ENCODE results near the gene KRTAP5-5. TPM values are rescaled to one million over a fixed set of nuclear protein-coding genes. Genes with fewer than 3 reads are reported as not detected.

KRTAP5-5 gene
- polyA plus RNA-seq, 1 donor from 2014 or later, result not detected

- H3K9me3 ChIP-seq (ENCODE audit: low read length), result no peaks in the 10 kb centered on the region
- no peak for TF ChIP-seq CTCF (IDR thresholded peaks at IDR 0.05; ENCODE audit: poor library complexity, severe bottlenecking)
- no peak for TF ChIP-seq SMC3 (conservative IDR thresholded peaks at IDR 0.05; ENCODE audit: poor library complexity)
- no peak for TF ChIP-seq MXI1 (conservative IDR thresholded peaks at IDR 0.05; ENCODE audit: poor library complexity, severe bottlenecking)
- no peak for TF ChIP-seq RAD21 (conservative IDR thresholded peaks at IDR 0.05)
- no peak for TF ChIP-seq EP300 (conservative IDR thresholded peaks at IDR 0.05; ENCODE audit: poor library complexity, severe bottlenecking)
- TF ChIP-seq TAF1 (IDR thresholded peaks at IDR 0.05; ENCODE audit: low read depth), result no peak
- TF ChIP-seq POLR2AphosphoS5 (IDR thresholded peaks at IDR 0.05), result no peak
- no peak for TF ChIP-seq EZH2 (IDR thresholded peaks at IDR 0.05; ENCODE audit: borderline replicate concordance, insufficient read depth, low read length, poor library complexity, severe bottlenecking)
- no peak for TF ChIP-seq REST (IDR thresholded peaks at IDR 0.05; ENCODE audit: borderline replicate concordance)
- no peaks in the 10 kb centered on the region for H3K9me2 ChIP-seq (ENCODE audit: insufficient read depth, low read length)
- H3K36me3 ChIP-seq (ENCODE audit: insufficient read depth, low read length), result no peaks in the 10 kb centered on the region
- no peaks in the 10 kb centered on the region for H3K79me2 ChIP-seq (replicated peaks; ENCODE audit: insufficient read depth, low read length)
- H3K4me3 ChIP-seq (ENCODE audit: low read length), result no peak overlapping the region
- H4K20me1 ChIP-seq (ENCODE audit: insufficient read depth), result no peaks in the 10 kb centered on the region
- H3K9ac ChIP-seq (ENCODE audit: low read length), result no peak overlapping the region
- no peak overlapping the region for H3K27ac ChIP-seq (ENCODE audit: low read length)
- H3F3A ChIP-seq (ENCODE audit: insufficient read depth, low read length, poor library complexity, severe bottlenecking), result no peaks in the 10 kb centered on the region
- no peaks in the 10 kb centered on the region for H3K27me3 ChIP-seq (ENCODE audit: insufficient read depth, low read depth, low read length)
- no peak overlapping the region for H2AFZ ChIP-seq (ENCODE audit: low read depth, low read length)
- no peak overlapping the region for H3K4me2 ChIP-seq (ENCODE audit: low read length)
Measured at GRCh38 chr11:1667906-1668305, 38.3 kb downstream of the KRTAP5-5 start.

GRCh38 chr11:1668911-1669473, 39.4 kb downstream of the KRTAP5-5 start:
- H3F3A ChIP-seq (ENCODE audit: insufficient read depth, low read length, poor library complexity, severe bottlenecking), result no peaks in the 10 kb centered on the region
- H2AFZ ChIP-seq (ENCODE audit: low read depth, low read length), result no peak overlapping the region
- H3K36me3 ChIP-seq (ENCODE audit: insufficient read depth, low read length), result no peaks in the 10 kb centered on the region
- no peaks in the 10 kb centered on the region for H3K9me3 ChIP-seq (ENCODE audit: low read length)
- no peak overlapping the region for H3K4me2 ChIP-seq (ENCODE audit: low read length)
- TF ChIP-seq RAD21 (conservative IDR thresholded peaks at IDR 0.05) (no peak), TAF1 (IDR thresholded peaks at IDR 0.05; ENCODE audit: low read depth) (no peak), EP300 (conservative IDR thresholded peaks at IDR 0.05; ENCODE audit: poor library complexity, severe bottlenecking) (no peak), SMC3 (conservative IDR thresholded peaks at IDR 0.05; ENCODE audit: poor library complexity) (no peak), MXI1 (conservative IDR thresholded peaks at IDR 0.05; ENCODE audit: poor library complexity, severe bottlenecking) (no peak), POLR2AphosphoS5 (IDR thresholded peaks at IDR 0.05) (no peak), CTCF (IDR thresholded peaks at IDR 0.05; ENCODE audit: poor library complexity, severe bottlenecking) (no peak), REST (IDR thresholded peaks at IDR 0.05; ENCODE audit: borderline replicate concordance) (no peak), EZH2 (IDR thresholded peaks at IDR 0.05; ENCODE audit: borderline replicate concordance, insufficient read depth, low read length, poor library complexity, severe bottlenecking) (no peak)
- H3K27me3 ChIP-seq (ENCODE audit: insufficient read depth, low read depth, low read length), result no peaks in the 10 kb centered on the region
- no peak overlapping the region for H3K4me3 ChIP-seq (ENCODE audit: low read length)
- H4K20me1 ChIP-seq (ENCODE audit: insufficient read depth), result no peaks in the 10 kb centered on the region
- no peak overlapping the region for H3K27ac ChIP-seq (ENCODE audit: low read length)
- no peak overlapping the region for H3K9ac ChIP-seq (ENCODE audit: low read length)
- H3K9me2 ChIP-seq (ENCODE audit: insufficient read depth, low read length), result no peaks in the 10 kb centered on the region
- no peaks in the 10 kb centered on the region for H3K79me2 ChIP-seq (replicated peaks; ENCODE audit: insufficient read depth, low read length)
